ENCODE results near the gene MAMDC4. TPM values are rescaled to one million over a fixed set of nuclear protein-coding genes. Genes with fewer than 3 reads are reported as not detected.

The MAMDC4 gene
- polyA plus RNA-seq, 1 donor (not counting 4 experiments of a cell fraction or from before 2014, with no cell fraction given) = 0.49 TPM

GRCh38 chr9:136906266-136906665, 54.1 kb downstream of the MAMDC4 start:
- no peaks in the 10 kb centered on the region for H3K9me1 ChIP-seq (ENCODE audit: control insufficient read depth, extremely low read depth, insufficient read depth, low read length)
- peaks cover 13 to 34% of the 10 kb centered on the region in 2 experiments for H3K36me3 ChIP-seq (ENCODE audit: control insufficient read depth in 2 of 2, extremely low read depth in 1 of 2, insufficient read depth in 2 of 2, low read length in 2 of 2)
- no peaks in the 10 kb centered on the region for H3K9me3 ChIP-seq (ENCODE audit: control insufficient read depth, low read depth, low read length)
- peaks cover 14% of the 10 kb centered on the region for H3K79me2 ChIP-seq (ENCODE audit: control insufficient read depth, insufficient read depth, low read length)
- no peak overlapping the region for H3K9ac ChIP-seq (ENCODE audit: control insufficient read depth, extremely low read depth, insufficient read depth, low read length)
- H4K20me1 ChIP-seq (ENCODE audit: control insufficient read depth, extremely low read depth, insufficient read depth, low read length) = no peaks in the 10 kb centered on the region
- peaks cover 19% of the 10 kb centered on the region for H3K4me1 ChIP-seq (ENCODE audit: control insufficient read depth, extremely low read depth, insufficient read depth, low read length)
- dilution Hi-C loops (cut with MboI; ENCODE audit: extremely low pct_ligation_motif_present, low sequenced_read_pairs) = no loop called here
- no peaks in the 10 kb centered on the region for H3K27me3 ChIP-seq (ENCODE audit: control insufficient read depth, extremely low read depth, insufficient read depth, low read length)
- no peak overlapping the region for H3K27ac ChIP-seq (ENCODE audit: control insufficient read depth, insufficient read depth, low read length)
- TF ChIP-seq EZH2 (IDR thresholded peaks at IDR 0.05; ENCODE audit: low read length) (no peak), CTCF (optimal IDR thresholded peaks at IDR 0.05 in 1 of 3, IDR thresholded peaks at IDR 0.05 in 1 of 3, conservative IDR thresholded peaks at IDR 0.05 in 1 of 3; ENCODE audit: extremely low read depth in 1 of 3, insufficient read depth in 2 of 3, low read length in 3 of 3) (no peak)
- DNase-seq (ENCODE audit: low read depth, low spot score) (no peak), FAIRE-seq (no peak)
- no peak overlapping the region for H3K4me3 ChIP-seq (ENCODE audit: control insufficient read depth in 2 of 3, extremely low read depth in 1 of 3, insufficient read depth in 2 of 3, low read depth in 1 of 3, low read length in 3 of 3)
- no peak overlapping the region for H3K4me2 ChIP-seq (ENCODE audit: control insufficient read depth, extremely low read depth, insufficient read depth, low read depth, low read length)
- H2AFZ ChIP-seq (ENCODE audit: control insufficient read depth, low read length) = no peak overlapping the region

GRCh38 chr9:136907011-136907914, 55.1 kb downstream of the MAMDC4 start:
- Histone ChIP-seq H3K9me3 (ENCODE audit: control insufficient read depth, low read depth, low read length) (no peaks in the 10 kb centered on the region), H4K20me1 (ENCODE audit: control insufficient read depth, extremely low read depth, insufficient read depth, low read length) (no peaks in the 10 kb centered on the region), H3K4me3 (ENCODE audit: control insufficient read depth in 2 of 3, extremely low read depth in 1 of 3, insufficient read depth in 2 of 3, low read depth in 1 of 3, low read length in 3 of 3) (no peak overlapping the region), H3K27me3 (ENCODE audit: control insufficient read depth, extremely low read depth, insufficient read depth, low read length) (no peaks in the 10 kb centered on the region), H3K4me2 (ENCODE audit: control insufficient read depth, extremely low read depth, insufficient read depth, low read depth, low read length) (no peak overlapping the region), H3K9me1 (ENCODE audit: control insufficient read depth, extremely low read depth, insufficient read depth, low read length) (no peaks in the 10 kb centered on the region), H3K36me3 (ENCODE audit: control insufficient read depth in 2 of 2, extremely low read depth in 1 of 2, insufficient read depth in 2 of 2, low read length in 2 of 2) (peaks cover 13 to 34% of the 10 kb centered on the region in 2 experiments), H2AFZ (ENCODE audit: control insufficient read depth, low read length) (no peak overlapping the region), H3K4me1 (ENCODE audit: control insufficient read depth, extremely low read depth, insufficient read depth, low read length) (peaks cover 9% of the 10 kb centered on the region), H3K27ac (ENCODE audit: control insufficient read depth, insufficient read depth, low read length) (no peak overlapping the region), H3K9ac (ENCODE audit: control insufficient read depth, extremely low read depth, insufficient read depth, low read length) (no peak overlapping the region), H3K79me2 (ENCODE audit: control insufficient read depth, insufficient read depth, low read length) (peaks cover 14% of the 10 kb centered on the region)
- dilution Hi-C loops (cut with MboI; ENCODE audit: extremely low pct_ligation_motif_present, low sequenced_read_pairs) = no loop called here
- no peak for FAIRE-seq
- DNase-seq (ENCODE audit: low read depth, low spot score) = no peak
- TF ChIP-seq EZH2 (IDR thresholded peaks at IDR 0.05; ENCODE audit: low read length) (no peak), CTCF (optimal IDR thresholded peaks at IDR 0.05 in 1 of 3, IDR thresholded peaks at IDR 0.05 in 1 of 3, conservative IDR thresholded peaks at IDR 0.05 in 1 of 3; ENCODE audit: extremely low read depth in 1 of 3, insufficient read depth in 2 of 3, low read length in 3 of 3) (no peak)

Small RNAs within 50 kb of the gene (small RNA-seq; reads per million reads assigned to genes)
- gene MIR4292 (ENCODE audit: insufficient read length in 3 of 3, low read depth in 3 of 3, low replicate concordance in 1 of 3) (0 reads per million in 3 experiments), gene MIR4479 (ENCODE audit: insufficient read length in 3 of 3, low read depth in 3 of 3, low replicate concordance in 1 of 3) (0 reads per million in 3 experiments)

Other genes with a start within 250 kb of the MAMDC4 start
- 4.2 to 10.5 TPM (median 6.2 TPM) in 3 replicates for gene EGFL7, start 189.4 kb upstream of the MAMDC4 start, polyA plus RNA-seq
- gene AGPAT2, start 164.9 kb upstream of the MAMDC4 start, polyA plus RNA-seq = 26.5 to 35.5 TPM (median 34.7 TPM) in 3 replicates
- gene DIPK1B, start 139.8 kb upstream of the MAMDC4 start, polyA plus RNA-seq = 0.03 to 0.26 TPM in 2 of 3 replicates, not detected in the other
- gene LCN10, start 109.4 kb upstream of the MAMDC4 start, polyA plus RNA-seq = not detected in 3 replicates
- gene LCN6, start 103.8 kb upstream of the MAMDC4 start, polyA plus RNA-seq = not detected in 3 replicates
- gene LCN8, start 94.1 kb upstream of the MAMDC4 start, polyA plus RNA-seq = not detected in 3 replicates
- not detected in 3 replicates for gene LCN15, start 87.8 kb upstream of the MAMDC4 start, polyA plus RNA-seq
- 85.5 to 118 TPM (median 99.9 TPM) in 3 replicates for gene TMEM141, start 61.0 kb upstream of the MAMDC4 start, polyA plus RNA-seq
- 0.03 to 0.08 TPM (median 0.06 TPM) in 3 replicates for gene CCDC183, start 56.0 kb upstream of the MAMDC4 start, polyA plus RNA-seq
- gene RABL6, start 44.4 kb upstream of the MAMDC4 start, polyA plus RNA-seq = 46.3 to 51.1 TPM (median 51.0 TPM) in 3 replicates
- gene AJM1, start 9.9 kb upstream of the MAMDC4 start, polyA plus RNA-seq = 0.10 to 0.21 TPM (median 0.12 TPM) in 3 replicates
- 68.8 to 113 TPM (median 97.9 TPM) in 3 replicates for gene PHPT1, start 2.9 kb upstream of the MAMDC4 start, polyA plus RNA-seq
- gene EDF1, start 14.0 kb downstream of the MAMDC4 start, polyA plus RNA-seq = 329 to 354 TPM (median 343 TPM) in 3 replicates
- 9.9 to 12.9 TPM (median 10.6 TPM) in 3 replicates for gene TRAF2, start 34.2 kb downstream of the MAMDC4 start, polyA plus RNA-seq
- gene FBXW5, start 92.4 kb downstream of the MAMDC4 start, polyA plus RNA-seq = 23.0 to 47.2 TPM (median 34.5 TPM) in 3 replicates
- gene C8G, start 92.9 kb downstream of the MAMDC4 start, polyA plus RNA-seq = 0.24 to 0.72 TPM (median 0.32 TPM) in 3 replicates
- 0.22 TPM in 1 of 3 replicates, not detected in the others for gene LCN12, start 99.9 kb downstream of the MAMDC4 start, polyA plus RNA-seq
- not detected in 3 replicates for gene PTGDS, start 125.2 kb downstream of the MAMDC4 start, polyA plus RNA-seq
- not detected in 3 replicates for gene LCNL1, start 130.6 kb downstream of the MAMDC4 start, polyA plus RNA-seq
- gene PAXX, start 140.1 kb downstream of the MAMDC4 start, polyA plus RNA-seq = 11.2 to 14.6 TPM (median 13.6 TPM) in 3 replicates
- gene CLIC3, start 144.2 kb downstream of the MAMDC4 start, polyA plus RNA-seq = 5.5 to 36.0 TPM (median 9.4 TPM) in 3 replicates
- 1.3 to 4.2 TPM (median 1.4 TPM) in 3 replicates for gene ABCA2, start 175.9 kb downstream of the MAMDC4 start, polyA plus RNA-seq
- not detected in 3 replicates for gene FUT7, start 179.7 kb downstream of the MAMDC4 start, polyA plus RNA-seq
- 9.8 to 23.8 TPM (median 10.6 TPM) in 3 replicates for gene NPDC1, start 193.8 kb downstream of the MAMDC4 start, polyA plus RNA-seq
- gene ENTPD2, start 201.7 kb downstream of the MAMDC4 start, polyA plus RNA-seq = 0.52 to 1.3 TPM (median 0.65 TPM) in 3 replicates
- 0.90 to 1.6 TPM (median 1.2 TPM) in 3 replicates for gene SAPCD2, start 218.2 kb downstream of the MAMDC4 start, polyA plus RNA-seq
- 2.7 to 4.3 TPM (median 4.3 TPM) in 3 replicates for gene UAP1L1, start 225.2 kb downstream of the MAMDC4 start, polyA plus RNA-seq
- gene MAN1B1, start 234.6 kb downstream of the MAMDC4 start, polyA plus RNA-seq = 31.4 to 48.2 TPM (median 34.3 TPM) in 3 replicates

Data from keratinocyte (primary cell).